Choroid plexus epithelial cell (primary cell): ENCODE measurements around the gene BHMT2.

Source experiments
- DNase-seq: peaks from one replicate; pipeline ENCODE4 v3.0.0-alpha.2; 2010; ENCODE audit warnings: low read depth
- H3K4me3 ChIP-seq: 2 replicates; pipeline ENCODE4 v1.5.1; 2011; ENCODE audit warnings: low read depth, mild to moderate bottlenecking, control low read depth, low read length, moderate library complexity
- CTCF ChIP-seq: conservative IDR thresholded peaks from 2 replicates; pipeline ENCODE4 v1.5.1; 2011; ENCODE audit warnings: low read depth, mild to moderate bottlenecking, control low read depth, inconsistent platforms, low read length, moderate library complexity

The BHMT2 gene

GRCh38 chr5:79111960-79112702 is 42.6 kb downstream of the BHMT2 start:
- TF ChIP-seq CTCF: no peak
- no peak for DNase-seq
- H3K4me3 ChIP-seq: no peak overlapping the region

GRCh38 chr5:79112703-79113058 is 43.1 kb downstream of the BHMT2 start:
- TF ChIP-seq CTCF: no peak
- no peak for DNase-seq
- no peak overlapping the region for H3K4me3 ChIP-seq

- TF ChIP-seq CTCF: no peak
- DNase-seq: no peak
- no peak overlapping the region for H3K4me3 ChIP-seq
Measured at GRCh38 chr5:79119486-79119885, 49.9 kb downstream of the BHMT2 start.

GRCh38 chr5:79120221-79120620 is 50.7 kb downstream of the BHMT2 start:
- H3K4me3 ChIP-seq: no peak overlapping the region
- no peak for TF ChIP-seq CTCF
- DNase-seq: no peak

- TF ChIP-seq CTCF: no peak
- DNase-seq: no peak
- no peak overlapping the region for H3K4me3 ChIP-seq
Measured at GRCh38 chr5:79122973-79123372, 53.4 kb downstream of the BHMT2 start.

GRCh38 chr5:79124607-79125006 is 55.0 kb downstream of the BHMT2 start:
- no peak for DNase-seq
- no peak for TF ChIP-seq CTCF
- no peak overlapping the region for H3K4me3 ChIP-seq

- H3K4me3 ChIP-seq: no peak overlapping the region
- DNase-seq: no peak
- no peak for TF ChIP-seq CTCF
Measured at GRCh38 chr5:79130781-79131180, 61.2 kb downstream of the BHMT2 start.
